Aorta (tissue), 5 donors: ENCODE results near the gene PRRC2B. TPM values are rescaled to one million over a fixed set of nuclear protein-coding genes. Genes with fewer than 3 reads are reported as not detected.
"Not testable (repeated sequence)": the region's sequence is repeated elsewhere in the genome, so short reads cannot be mapped to it uniquely, and the experiment has no call there.

Experiments
- ATAC-seq: fragments of 200-7000 bp; cut with Tn5 transposase; one replicate; pipeline ENCODE4 v1.9.1; 2022; ENCODE audit warnings: moderate library complexity; ENCODE audit not compliant: low FRiP score
- DNase-seq, 2 donors: peaks; one replicate each; pipeline ENCODE4 v3.0.0-alpha.2; 2020
- H3K27ac ChIP-seq, 2 donors: one replicate each; pipeline ENCODE4 v1.5.1; 2013; ENCODE audit warnings: low read length in 2 of 2, mild to moderate bottlenecking in 2 of 2, moderate library complexity in 2 of 2, control low read depth in 1 of 2, inconsistent platforms in 1 of 2, low read depth in 1 of 2
- H3K27me3 ChIP-seq, 2 donors: one replicate each; pipeline ENCODE4 v1.6.1; 2013; ENCODE audit warnings: control low read depth in 1 of 2, low read length in 1 of 2, mild to moderate bottlenecking in 1 of 2, moderate library complexity in 1 of 2; ENCODE audit not compliant: insufficient read depth in 2 of 2, control insufficient read depth in 1 of 2
- H3K36me3 ChIP-seq, 2 donors: one replicate each; pipeline ENCODE4 v1.6.1; 2013; ENCODE audit warnings: control low read depth in 1 of 2, low read length in 1 of 2, mild to moderate bottlenecking in 1 of 2; ENCODE audit not compliant: insufficient read depth in 2 of 2, control insufficient read depth in 1 of 2
- H3K4me1 ChIP-seq, 2 donors: one replicate each; pipeline ENCODE4 v1.6.1; 2013; ENCODE audit warnings: low read length in 2 of 2, control low read depth in 1 of 2, mild to moderate bottlenecking in 1 of 2, moderate library complexity in 1 of 2; ENCODE audit not compliant: insufficient read depth in 2 of 2, control insufficient read depth in 1 of 2
- H3K4me3 ChIP-seq, 2 donors: one replicate each; pipeline ENCODE4 v1.5.1; 2013; ENCODE audit warnings: low read length in 2 of 2, control low read depth in 1 of 2, mild to moderate bottlenecking in 1 of 2
- H3K9me3 ChIP-seq: one replicate; pipeline ENCODE4 v1.6.1; 2013; ENCODE audit warnings: mild to moderate bottlenecking, low read length; ENCODE audit not compliant: control insufficient read depth
- WGBS, 2 donors: extraction: QIAGEN DNeasy Blood & Tissue Kit; methylation state at CpG; one replicate each; pipeline ENCODE4 v1.1.7; 2013; 5-methylcytosine and 5-hydroxymethylcytosine counted together
- intact Hi-C, 2 donors: fragments of 100-400 bp; cut with DNase I; formaldehyde crosslinking; loops; one replicate each; pipeline versions ENCODE4 v1.14.2 to v1.15.0; 2022
- polyA plus RNA-seq, 2 donors: library from polyadenylated mRNA; stranded (reverse); fragments of 200-250 nt; gene quantifications; one replicate each; pipeline ENCODE4 v1.2.3, GENCODE V29; 2013
- total RNA-seq, 2 donors: library from RNA; stranded (reverse); fragmentation: NEBNext Ultra II Directional; extraction: Animal tissue kit (Norgen Biotek cat#: 25700); gene quantifications; one replicate each; pipeline ENCODE4 v1.2.1, GENCODE V29; 2021
- donor health status: healthy with polysubstance abuse.
- donor health status: Bipolar disorder and iron deficiency.
- donor health status: DM: no; HTN: no; CAD: no.
- donor health status: DM: no; HTN: no; CAD: no.
- donor health status: DM: yes; HTN: yes; CAD: no.

Gene PRRC2B
- total and polyA plus RNA-seq, 4 donors: 23.9 to 263 (median 125) TPM

GRCh38 chr9:131356479-131356878 lies 37.4 kb upstream of the PRRC2B start:
- intact Hi-C loops: loop anchor here (10.0 kb wide), 2 partner anchors 118 to 388 kb away; partner anchors contain the start of gene RAPGEF1 (in 1 of the 2)
- not testable (repeated sequence) for H3K27me3 ChIP-seq, H3K36me3 ChIP-seq, H3K27ac ChIP-seq, H3K4me1 ChIP-seq, H3K4me3 ChIP-seq, H3K9me3 ChIP-seq, ATAC-seq
- peak in 1 of 2 donors; percentile 62 for DNase-seq
- 65 to 71% methylated on average over 5 of the region's 6 CpGs for WGBS, 2 donors

- Histone ChIP-seq H3K9me3 (no peaks in the 10 kb centered on the region), H3K36me3 (no peaks in the 10 kb centered on the region), H3K27me3 (no peaks in the 10 kb centered on the region), H3K4me3 (no peak overlapping the region), H3K4me1 (no peaks in the 10 kb centered on the region), H3K27ac (no peak overlapping the region)
- DNase-seq (peak; percentile 2 to 30), ATAC-seq (no peak)
- WGBS, 2 donors: 84 to 88% methylated on average over 10 of the region's 10 CpGs
- intact Hi-C loops: loop anchor here (10.0 kb wide), 2 partner anchors 116 to 386 kb away; partner anchors contain the start of gene RAPGEF1 (in 1 of the 2)
Measured at GRCh38 chr9:131358556-131358955, 35.3 kb upstream of the PRRC2B start.

- intact Hi-C loops: no loop called here
- Histone ChIP-seq H3K4me3 (no peak overlapping the region), H3K4me1 (no peaks in the 10 kb centered on the region), H3K36me3 (no peaks in the 10 kb centered on the region), H3K9me3 (no peaks in the 10 kb centered on the region), H3K27ac (no peak overlapping the region), H3K27me3 (no peaks in the 10 kb centered on the region)
- peak; percentile 31 to 55 for DNase-seq
- no peak for ATAC-seq
- 61 to 68% methylated on average over 8 of the region's 8 CpGs for WGBS, 2 donors
Measured at GRCh38 chr9:131361202-131361833, 32.6 kb upstream of the PRRC2B start.

- Histone ChIP-seq H3K9me3 (no peaks in the 10 kb centered on the region), H3K4me3 (no peak overlapping the region), H3K36me3 (no peaks in the 10 kb centered on the region), H3K27me3 (no peaks in the 10 kb centered on the region), H3K4me1 (peaks cover 0 to 2% of the 10 kb centered on the region in 2 donors), H3K27ac (no peak overlapping the region)
- WGBS, 2 donors: 91 to 94% methylated on average over 1 of the region's 1 CpG
- DNase-seq (peak in 1 of 2 donors; percentile 2), ATAC-seq (no peak)
- intact Hi-C loops: no loop called here
Measured at GRCh38 chr9:131365546-131365945, 28.3 kb upstream of the PRRC2B start.

- no peak overlapping the region for H3K4me3 ChIP-seq
- WGBS, 2 donors: 11 to 12% methylated on average over 6 of the region's 6 CpGs
- no peaks in the 10 kb centered on the region for H3K9me3 ChIP-seq
- no peaks in the 10 kb centered on the region for H3K36me3 ChIP-seq
- peaks cover 0 to 2% of the 10 kb centered on the region in 2 donors for H3K4me1 ChIP-seq
- intact Hi-C loops: no loop called here
- no peaks in the 10 kb centered on the region for H3K27me3 ChIP-seq
- no peak for DNase-seq
- no peak overlapping the region for H3K27ac ChIP-seq
- no peak for ATAC-seq
Measured at GRCh38 chr9:131366761-131367401, 27.0 kb upstream of the PRRC2B start.

- ATAC-seq: no peak
Measured at GRCh38 chr9:131367450-131367849, 26.4 kb upstream of the PRRC2B start.

GRCh38 chr9:131370638-131371037 lies 23.2 kb upstream of the PRRC2B start:
- 85 to 94% methylated on average over 2 of the region's 2 CpGs for WGBS, 2 donors
- Histone ChIP-seq H3K4me1 (peaks cover 0 to 2% of the 10 kb centered on the region in 2 donors), H3K36me3 (no peaks in the 10 kb centered on the region), H3K4me3 (no peak overlapping the region), H3K27me3 (no peaks in the 10 kb centered on the region), H3K27ac (no peak overlapping the region), H3K9me3 (no peaks in the 10 kb centered on the region)
- ATAC-seq (no peak), DNase-seq (no peak)
- intact Hi-C loops: loop anchor here in 1 of 2 donors (10.0 kb wide), 1 partner anchor 374 kb away; the partner anchor contains the start of gene RAPGEF1

More at GRCh38 chr9:131367450-131367849, 26.4 kb upstream of the PRRC2B start:
- intact Hi-C loops: no loop called here
- no peak for DNase-seq
- H3K36me3 ChIP-seq: no peaks in the 10 kb centered on the region
- peaks cover 0 to 2% of the 10 kb centered on the region in 2 donors for H3K4me1 ChIP-seq
- 73 to 82% methylated on average over 2 of the region's 2 CpGs for WGBS, 2 donors
- no peak overlapping the region for H3K27ac ChIP-seq
- no peaks in the 10 kb centered on the region for H3K9me3 ChIP-seq
- H3K27me3 ChIP-seq: no peaks in the 10 kb centered on the region
- H3K4me3 ChIP-seq: no peak overlapping the region

GRCh38 chr9:131372599-131372973 lies 21.3 kb upstream of the PRRC2B start:
- H3K9me3 ChIP-seq: not testable (repeated sequence)

More at GRCh38 chr9:131372599-131372973, 21.3 kb upstream of the PRRC2B start:
- H3K27me3 ChIP-seq, ATAC-seq, H3K4me1 ChIP-seq, H3K27ac ChIP-seq, H3K36me3 ChIP-seq: not testable (repeated sequence)
- WGBS, 2 donors: 64% methylated on average over 17 of the region's 17 CpGs
- peak in 1 of 2 donors; percentile 66 for DNase-seq
- peak overlapping the region; percentile 25 to 72 for H3K4me3 ChIP-seq
- intact Hi-C loops: loop anchor here in 1 of 2 donors (10.0 kb wide), 1 partner anchor 372 kb away; the partner anchor contains the start of gene RAPGEF1
